CD4-positive, alpha-beta T cell treated with Interleukin-10 for 1 hour (primary cell): ENCODE results near the gene TRAF3IP1.
A peak's percentile ranks its signal among the peaks of the same experiment; 100 is the strongest.
"Not testable (repeated sequence)": the region's sequence is repeated elsewhere in the genome, so short reads cannot be mapped to it uniquely, and the experiment has no call there.

Experiments
- DNase-seq: peaks from one replicate; pipeline ENCODE4 v3.0.0-alpha.2; 2020

TRAF3IP1 gene

GRCh38 chr2:238344035-238344434, 23.7 kb downstream of the TRAF3IP1 start:
- DNase-seq = no peak

- DNase-seq = no peak
Measured at GRCh38 chr2:238344517-238344916, 24.2 kb downstream of the TRAF3IP1 start.

DNA sequence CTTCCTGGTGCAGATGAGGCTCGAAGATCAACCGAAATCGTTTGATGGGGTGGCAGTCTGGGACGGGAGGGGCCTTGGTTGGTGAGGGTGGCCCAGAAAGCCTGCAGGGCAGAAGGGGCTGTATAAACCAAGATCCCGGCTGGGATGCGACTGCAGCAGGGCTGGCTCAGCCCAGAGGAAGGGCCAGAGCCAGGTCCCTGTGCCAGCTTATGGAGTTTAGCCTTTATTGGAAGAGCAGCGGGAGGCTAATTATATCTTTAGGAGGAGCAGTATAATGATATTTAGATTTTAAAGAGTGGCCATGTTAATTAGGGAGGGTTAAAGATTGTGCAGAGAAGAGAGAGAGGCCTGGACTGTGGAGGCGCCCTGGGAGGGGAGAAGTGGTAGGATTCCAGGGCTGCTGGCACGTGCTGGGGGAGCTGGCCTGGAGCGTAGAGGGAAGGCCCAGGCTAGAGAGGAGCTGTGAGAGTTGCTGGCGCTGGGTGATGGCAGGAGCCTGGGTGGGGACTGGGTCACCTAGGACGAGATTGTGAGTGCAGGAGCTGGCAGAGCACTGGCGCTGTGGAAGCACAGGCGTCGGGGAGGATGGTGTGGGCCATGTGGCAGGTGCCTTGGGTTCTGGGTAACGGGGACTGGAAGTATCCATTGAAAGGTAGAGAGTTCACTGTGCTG, 25.1 kb downstream of the TRAF3IP1 start:
- no peak for DNase-seq

- DNase-seq = no peak
Measured at GRCh38 chr2:238346544-238346943, 26.2 kb downstream of the TRAF3IP1 start.

DNA sequence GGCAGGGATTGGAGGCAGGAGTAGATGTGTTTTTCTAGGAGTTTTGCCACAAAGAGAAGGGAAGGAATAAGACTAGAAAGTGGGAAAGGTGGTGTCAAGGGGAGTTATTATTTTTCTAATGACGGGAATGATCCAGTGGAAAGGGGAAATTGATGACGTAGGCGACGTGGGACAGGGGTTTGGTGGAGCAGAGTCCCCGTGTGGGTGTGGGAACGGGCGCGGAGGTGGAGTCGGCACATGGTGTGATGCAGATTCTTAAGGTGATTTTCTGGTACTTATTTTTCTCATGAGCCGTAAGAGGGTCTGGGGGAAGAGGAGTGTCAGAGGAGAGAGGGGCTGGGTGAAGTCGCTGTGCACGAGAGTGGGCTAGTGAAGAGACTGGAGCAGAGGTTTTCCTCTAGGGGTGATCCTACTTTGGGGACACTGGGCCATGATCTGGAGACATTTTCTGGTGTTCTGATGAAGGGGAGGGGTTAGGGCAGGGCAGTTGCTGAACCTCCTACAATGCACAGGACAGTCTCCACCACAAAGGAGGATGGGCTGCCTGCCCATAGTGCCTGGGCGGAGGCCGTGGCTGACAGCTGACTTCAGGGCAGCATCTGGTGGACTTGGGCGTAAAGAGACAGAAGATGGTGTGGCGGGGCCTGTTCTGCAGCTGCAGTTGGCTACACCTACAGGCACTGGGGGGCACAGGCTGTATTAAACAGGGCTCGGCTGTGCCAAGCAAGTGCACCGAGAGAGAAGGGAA, 30.0 kb downstream of the TRAF3IP1 start:
- no peak for DNase-seq

DNA sequence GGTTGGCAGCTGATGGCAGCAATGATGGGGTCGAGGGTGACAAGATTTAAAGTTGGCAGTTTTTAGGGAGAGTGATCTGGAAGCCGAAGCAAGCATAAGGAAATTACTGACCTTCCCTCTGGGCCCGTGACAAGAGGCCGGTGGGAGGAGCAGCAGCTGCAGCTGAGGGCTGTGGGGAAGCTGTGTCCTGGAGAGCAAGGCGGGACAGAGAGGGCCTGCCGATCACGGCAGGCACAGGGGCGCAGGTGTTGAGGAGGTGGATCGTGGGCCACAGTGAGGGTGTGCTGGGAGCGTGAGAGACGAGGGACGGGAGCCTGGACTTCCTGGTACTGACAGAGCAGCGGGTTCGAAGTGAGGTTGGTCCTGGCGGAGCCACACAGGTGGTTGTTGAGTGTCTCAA, 31.0 kb downstream of the TRAF3IP1 start:
- no peak for DNase-seq

DNA sequence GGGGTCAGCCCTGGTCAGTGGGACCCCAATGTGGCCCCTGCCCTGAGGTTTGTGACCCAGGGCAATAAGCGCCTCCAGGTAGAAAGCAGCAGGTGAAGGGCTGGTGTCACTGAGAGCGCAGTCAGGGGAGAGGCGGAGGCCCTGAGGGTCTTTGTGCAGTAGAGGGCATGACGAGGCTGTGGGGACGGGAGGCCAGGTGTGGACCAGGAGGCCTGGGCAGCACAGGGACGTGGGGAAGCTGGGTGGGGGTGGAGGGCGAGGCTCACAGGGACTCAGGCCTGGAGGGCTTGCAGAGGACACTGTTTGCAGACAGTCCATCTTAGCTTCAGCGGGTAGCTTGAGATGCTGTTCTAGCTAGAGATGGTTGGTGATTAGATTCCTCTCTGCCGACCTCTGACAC, 32.0 kb downstream of the TRAF3IP1 start:
- no peak for DNase-seq

DNA sequence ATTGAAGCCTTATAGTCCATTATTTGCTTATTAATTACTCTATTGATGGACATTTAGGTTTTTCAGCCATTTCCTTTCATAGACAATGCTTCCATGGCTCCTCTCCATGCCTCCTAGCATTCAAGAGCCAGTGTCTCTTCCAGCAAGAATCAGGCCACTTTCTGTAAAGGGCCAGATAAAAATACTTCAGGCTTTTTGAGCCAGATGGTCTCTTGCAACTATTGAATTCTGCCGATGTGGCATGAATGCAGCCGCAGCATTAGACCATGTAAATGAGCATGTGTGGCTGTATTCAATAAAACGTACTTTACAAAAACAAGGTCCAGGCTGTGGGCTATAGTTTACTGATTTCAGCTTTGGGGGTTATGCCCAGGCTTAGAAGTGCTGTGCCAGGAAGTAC, 38.5 kb downstream of the TRAF3IP1 start:
- DNase-seq = no peak

DNA sequence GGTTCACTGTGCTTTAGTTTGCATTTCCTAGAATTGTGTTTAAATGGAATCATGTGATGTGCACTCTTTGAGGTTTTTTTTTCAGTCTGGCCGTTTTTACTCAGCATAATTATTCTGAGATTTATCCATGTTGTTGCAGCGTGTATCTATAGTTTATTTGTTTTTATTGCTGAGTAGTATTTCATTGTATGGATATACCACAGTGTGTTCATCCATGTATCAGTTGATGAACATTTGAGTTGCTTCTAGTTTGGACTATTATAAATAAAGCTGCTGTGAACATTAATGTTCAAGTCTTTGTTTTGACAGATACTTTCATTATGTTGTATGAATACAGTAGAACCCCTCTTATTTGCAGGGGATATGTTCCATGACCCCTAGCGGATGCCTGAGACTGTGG, 39.1 kb downstream of the TRAF3IP1 start:
- DNase-seq = no peak

DNA sequence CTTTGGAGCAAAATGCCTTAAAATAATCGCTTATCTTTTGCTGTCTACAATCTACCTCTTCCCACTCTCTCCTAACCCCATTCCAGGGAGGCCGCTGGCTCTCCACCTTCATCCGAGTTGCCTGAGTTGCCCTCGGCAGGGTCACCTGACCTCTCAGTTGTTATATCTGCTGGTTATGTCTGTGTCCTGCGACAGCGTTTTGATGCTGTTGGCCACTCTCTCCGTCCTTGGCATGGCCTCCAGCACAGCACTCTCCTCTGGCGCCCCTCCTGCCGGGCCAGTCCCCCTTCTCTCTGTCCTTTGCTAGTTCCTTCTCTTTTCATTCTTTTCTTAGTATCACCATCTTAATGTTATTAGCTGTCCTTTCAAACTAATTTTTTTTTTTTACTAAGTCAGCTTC, 41.6 kb downstream of the TRAF3IP1 start:
- DNase-seq = no peak

- DNase-seq = no peak
Measured at GRCh38 chr2:238362626-238363025, 42.3 kb downstream of the TRAF3IP1 start.

DNA sequence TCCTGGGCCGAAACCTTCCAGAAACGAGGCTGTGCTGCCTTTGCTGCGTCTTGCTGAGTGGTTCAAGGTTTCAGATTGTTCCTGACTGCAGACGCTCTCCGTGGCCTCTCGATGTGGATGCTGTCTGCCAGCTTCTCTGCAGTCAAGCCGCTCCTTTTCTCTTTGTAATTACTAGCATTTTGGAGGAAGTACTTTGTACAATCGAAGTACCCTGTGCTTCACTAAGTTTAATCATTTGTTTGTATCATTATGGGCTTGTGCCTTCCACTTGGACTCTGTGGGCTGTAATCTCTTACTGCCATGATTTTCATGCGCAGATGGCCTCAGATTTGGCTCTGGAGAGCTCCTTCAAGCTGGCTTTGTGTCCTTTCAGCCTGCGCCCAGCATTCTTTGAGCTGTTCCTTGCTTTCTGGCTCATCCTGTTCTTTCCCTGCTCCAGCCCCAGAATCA, 49.3 kb downstream of the TRAF3IP1 start:
- DNase-seq = no peak

- DNase-seq = no peak
Measured at GRCh38 chr2:238370094-238370822, 49.9 kb downstream of the TRAF3IP1 start.

- peak; percentile 65 for DNase-seq
Measured at GRCh38 chr2:238370823-238371372, 50.6 kb downstream of the TRAF3IP1 start.

GRCh38 chr2:238372277-238372676, 52.0 kb downstream of the TRAF3IP1 start:
- not testable (repeated sequence) for DNase-seq

GRCh38 chr2:238376884-238377391, 56.6 kb downstream of the TRAF3IP1 start:
- no peak for DNase-seq

- no peak for DNase-seq
Measured at GRCh38 chr2:238378230-238379095, 58.1 kb downstream of the TRAF3IP1 start.

- peak; percentile 28 for DNase-seq
Measured at GRCh38 chr2:238379096-238379810, 58.9 kb downstream of the TRAF3IP1 start.

- DNase-seq = no peak
Measured at GRCh38 chr2:238380336-238380735, 60.0 kb downstream of the TRAF3IP1 start.

GRCh38 chr2:238380785-238381184, 60.5 kb downstream of the TRAF3IP1 start:
- DNase-seq = no peak

- no peak for DNase-seq
Measured at GRCh38 chr2:238381341-238382115, 61.2 kb downstream of the TRAF3IP1 start.
